Neural progenitor cell (in vitro differentiated cells): Measurements from ENCODE around the gene CCDC141.

Experiments
- CTCF ChIP-seq: fragments of 200-600 bp; sonication (generic); IDR thresholded peaks from 2 replicates; pipeline ENCODE4 v1.5.1; 2017; ENCODE audit warnings: antibody characterized with exemption, mild to moderate bottlenecking
- EZH2 ChIP-seq: fragments of 200-600 bp; sonication (generic); IDR thresholded peaks from 2 replicates; pipeline ENCODE4 v1.6.1; 2017; ENCODE audit warnings: antibody characterized with exemption, mild to moderate bottlenecking, moderate library complexity
- EZH2phosphoT487 ChIP-seq: fragments of 200-600 bp; sonication (generic); IDR thresholded peaks from 2 replicates; pipeline ENCODE4 v1.6.1; 2017; ENCODE audit warnings: antibody characterized with exemption

- TF ChIP-seq CTCF, result no peak
- TF ChIP-seq EZH2phosphoT487, result no peak
- no peak for TF ChIP-seq EZH2
Observed at GRCh38 chr2:178886006-178886405, 163.9 kb downstream of the CCDC141 start.
